ENCODE results near the gene AK3. TPM values are rescaled to one million over a fixed set of nuclear protein-coding genes. Genes with fewer than 3 reads are reported as not detected.

AK3 gene
- total RNA-seq, 2 experiments from 2014 or later = 19.9 to 20.9 TPM

DNA sequence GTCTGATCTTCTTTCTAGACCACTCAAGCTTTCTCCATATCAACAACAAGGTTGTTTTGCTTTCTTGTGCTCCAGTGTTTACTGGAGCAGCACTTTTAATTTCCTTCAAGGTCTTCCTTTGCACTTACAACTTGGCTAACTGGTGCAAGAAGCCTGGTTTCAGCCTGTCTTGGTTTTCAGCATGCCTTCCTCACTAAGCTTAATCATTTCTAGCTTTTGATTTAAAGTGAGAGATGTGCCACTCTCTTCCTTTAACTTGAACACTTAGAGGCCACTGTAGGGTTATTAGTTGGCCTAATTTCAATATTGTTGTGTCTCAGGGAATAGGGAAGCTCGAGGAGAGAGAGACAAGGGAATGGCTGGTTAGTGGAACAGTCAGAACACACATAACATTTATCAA, 13.4 kb downstream of the AK3 start:
- ATAC-seq (ENCODE audit: poor library complexity) = no peak
- TF ChIP-seq CTCF (IDR thresholded peaks at IDR 0.05) = no peak
- intact Hi-C loops (cut with DNase I, micrococcal nuclease) = no loop called here
- Histone ChIP-seq H3K36me3 (ENCODE audit: insufficient read depth, low read length) (peaks cover 1% of the 10 kb centered on the region), H3K4me1 (ENCODE audit: insufficient read depth, low read length) (no peaks in the 10 kb centered on the region), H3K4me3 (ENCODE audit: low read length) (no peak overlapping the region), H3K27me3 (ENCODE audit: control insufficient read depth in 1 of 2, insufficient read depth in 2 of 2, low read length in 2 of 2) (no peaks in the 10 kb centered on the region), H3K27ac (ENCODE audit: low read depth in 1 of 2, low read length in 2 of 2) (no peak overlapping the region), H3K9me3 (ENCODE audit: control insufficient read depth in 1 of 2, insufficient read depth in 1 of 2, low read length in 2 of 2) (no peaks in the 10 kb centered on the region)
- POLR2A ChIA-PET = interaction anchor here (1.4 kb wide), 1 partner anchor 13 kb away, joined by 6 read pairs; the partner anchor contains the start of gene AK3
- no peak overlapping the region for H3K4me3 Mint-ChIP-seq
- H3K4me1 Mint-ChIP-seq (ENCODE audit: low read depth) = peaks cover 42% of the 10 kb centered on the region
- no peaks in the 10 kb centered on the region for H3K27me3 Mint-ChIP-seq
- H3K27ac Mint-ChIP-seq = no peak overlapping the region
- no peaks in the 10 kb centered on the region for H3K9me3 Mint-ChIP-seq
- H3K36me3 Mint-ChIP-seq (ENCODE audit: low read depth) = peaks cover 44% of the 10 kb centered on the region
- CTCF ChIA-PET = interaction anchor here (0.7 to 1.7 kb wide), 2 partner anchors 22 to 26 kb away, joined by 3 read pairs; no protein-coding TSS in a partner anchor
- no peak for DNase-seq

DNA sequence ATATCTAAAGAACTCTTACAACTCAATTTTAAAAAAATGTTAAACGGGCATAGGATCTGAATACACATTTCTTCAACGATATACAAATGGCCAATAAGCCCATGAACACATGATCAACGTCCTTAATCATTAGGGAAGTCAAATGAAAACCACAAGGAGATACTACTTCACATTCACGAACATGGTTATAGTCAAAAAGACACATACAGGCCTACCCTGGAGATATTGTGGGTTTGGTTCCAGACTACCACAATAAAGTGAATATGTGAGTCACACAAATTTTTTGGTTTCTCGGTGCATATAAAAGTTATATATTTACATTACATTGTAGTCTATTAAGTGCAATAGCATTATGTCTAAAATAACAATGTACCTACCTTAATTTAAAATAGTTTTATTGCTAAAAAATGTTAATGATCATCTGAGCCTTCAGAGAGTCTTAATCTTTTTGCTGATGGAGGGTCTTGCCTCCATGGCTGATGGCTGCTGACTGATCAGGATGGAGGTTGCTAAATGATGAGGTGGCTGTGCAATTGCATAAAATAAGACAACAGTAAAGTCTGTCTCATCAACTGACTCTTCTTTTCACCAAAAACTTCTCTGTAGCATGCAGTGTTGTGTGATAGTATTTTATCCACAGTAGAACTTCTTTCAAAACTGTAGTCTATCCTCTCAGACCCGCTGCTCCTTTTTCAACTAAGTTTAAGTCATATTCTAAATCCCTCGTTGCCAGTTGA, 15.1 kb downstream of the AK3 start:
- peak; percentile 32 for ATAC-seq (ENCODE audit: poor library complexity)
- Mint-ChIP-seq H3K36me3 (ENCODE audit: low read depth) (peaks cover 51% of the 10 kb centered on the region), H3K4me1 (ENCODE audit: low read depth) (peaks cover 33% of the 10 kb centered on the region), H3K27ac (no peak overlapping the region), H3K4me3 (no peak overlapping the region), H3K27me3 (no peaks in the 10 kb centered on the region), H3K9me3 (no peaks in the 10 kb centered on the region)
- no peaks in the 10 kb centered on the region for H3K27me3 ChIP-seq (ENCODE audit: control insufficient read depth in 1 of 2, insufficient read depth in 2 of 2, low read length in 2 of 2)
- H3K4me3 ChIP-seq (ENCODE audit: low read length) = no peak overlapping the region
- intact Hi-C loops (cut with DNase I, micrococcal nuclease) = no loop called here
- CTCF ChIA-PET = no interaction called here
- H3K27ac ChIP-seq (ENCODE audit: low read depth in 1 of 2, low read length in 2 of 2) = no peak overlapping the region
- TF ChIP-seq CTCF (IDR thresholded peaks at IDR 0.05) = no peak
- DNase-seq = no peak
- H3K36me3 ChIP-seq (ENCODE audit: insufficient read depth, low read length) = peaks cover 12% of the 10 kb centered on the region
- POLR2A ChIA-PET = no interaction called here
- H3K9me3 ChIP-seq (ENCODE audit: control insufficient read depth in 1 of 2, insufficient read depth in 1 of 2, low read length in 2 of 2) = no peaks in the 10 kb centered on the region
- no peaks in the 10 kb centered on the region for H3K4me1 ChIP-seq (ENCODE audit: insufficient read depth, low read length)

DNA sequence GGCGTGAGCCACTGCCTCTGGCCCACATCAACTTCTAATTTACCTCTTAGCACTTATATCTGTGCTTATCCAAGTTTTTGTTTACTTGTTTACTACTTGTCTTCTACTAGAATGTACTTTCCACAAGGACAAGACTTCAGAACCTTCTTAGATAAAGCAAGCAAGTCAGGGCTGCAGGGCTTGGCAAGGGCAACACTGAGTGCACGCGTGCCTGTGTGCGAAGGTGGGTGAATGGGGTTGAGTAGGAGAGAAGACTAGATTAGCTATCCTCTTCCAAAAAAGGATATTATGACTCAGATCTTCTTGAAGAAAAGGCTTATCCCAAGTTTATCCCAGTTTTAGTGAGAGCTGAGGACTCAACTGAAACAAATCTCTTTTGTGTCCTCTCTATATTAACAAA, 19.3 kb downstream of the AK3 start:
- Histone ChIP-seq H3K27me3 (ENCODE audit: control insufficient read depth in 1 of 2, insufficient read depth in 2 of 2, low read length in 2 of 2) (no peaks in the 10 kb centered on the region), H3K9me3 (ENCODE audit: control insufficient read depth in 1 of 2, insufficient read depth in 1 of 2, low read length in 2 of 2) (no peaks in the 10 kb centered on the region), H3K27ac (ENCODE audit: low read depth in 1 of 2, low read length in 2 of 2) (no peak overlapping the region), H3K4me3 (ENCODE audit: low read length) (no peak overlapping the region), H3K36me3 (ENCODE audit: insufficient read depth, low read length) (peaks cover 35% of the 10 kb centered on the region), H3K4me1 (ENCODE audit: insufficient read depth, low read length) (no peaks in the 10 kb centered on the region)
- Mint-ChIP-seq H3K36me3 (ENCODE audit: low read depth) (peaks cover 79% of the 10 kb centered on the region), H3K4me1 (ENCODE audit: low read depth) (peaks cover 14% of the 10 kb centered on the region), H3K27me3 (no peaks in the 10 kb centered on the region), H3K9me3 (no peaks in the 10 kb centered on the region), H3K27ac (no peak overlapping the region), H3K4me3 (no peak overlapping the region)
- CTCF ChIA-PET = interaction anchor here (0.7 kb wide), 1 partner anchor 55 kb away, joined by 3 read pairs; no protein-coding TSS in a partner anchor
- no peak for TF ChIP-seq CTCF (IDR thresholded peaks at IDR 0.05)
- ATAC-seq (ENCODE audit: poor library complexity) = no peak
- intact Hi-C loops (cut with DNase I, micrococcal nuclease) = no loop called here
- POLR2A ChIA-PET = interaction anchor here (1.1 kb wide), 1 partner anchor 19 kb away, joined by 4 read pairs; the partner anchor contains the start of gene AK3
- DNase-seq = no peak

Measured in CD4-positive, alpha-beta T cell (primary cell).